ENCODE results near the gene ANKRD39.

Gene ANKRD39

GRCh38 chr2:96887493-96888012 is 29.7 kb upstream of the ANKRD39 start:
- no peak for DNase-seq

- no peak for DNase-seq
These were observed 27.9 kb upstream of the ANKRD39 start for GRCh38 chr2:96885432-96886347.

- no peak for DNase-seq
These were observed 26.7 kb upstream of the ANKRD39 start for GRCh38 chr2:96884299-96885094.

GRCh38 chr2:96883306-96883705 is 25.5 kb upstream of the ANKRD39 start:
- DNase-seq: no peak

- DNase-seq: no peak
These were observed 25.1 kb upstream of the ANKRD39 start for GRCh38 chr2:96882906-96883305.

GRCh38 chr2:96882230-96882629 is 24.4 kb upstream of the ANKRD39 start:
- DNase-seq: no peak

GRCh38 chr2:96881349-96882195 is 23.8 kb upstream of the ANKRD39 start:
- DNase-seq: no peak

GRCh38 chr2:96880891-96881273 is 23.1 kb upstream of the ANKRD39 start:
- no peak for DNase-seq

GRCh38 chr2:96879545-96880040 is 21.8 kb upstream of the ANKRD39 start:
- DNase-seq: no peak

GRCh38 chr2:96878796-96879544 is 21.2 kb upstream of the ANKRD39 start:
- DNase-seq: no peak

- no peak for DNase-seq
These were observed 20.4 kb upstream of the ANKRD39 start for GRCh38 chr2:96878171-96878570.

GRCh38 chr2:96877631-96878092 is 19.8 kb upstream of the ANKRD39 start:
- DNase-seq: no peak

- DNase-seq: no peak
These were observed 19.2 kb upstream of the ANKRD39 start for GRCh38 chr2:96877042-96877451.

- DNase-seq: no peak
These were observed 18.6 kb upstream of the ANKRD39 start for GRCh38 chr2:96876269-96877041.

- DNase-seq: no peak
These were observed 17.9 kb upstream of the ANKRD39 start for GRCh38 chr2:96875498-96876268.

- no peak for DNase-seq
These were observed 16.5 kb upstream of the ANKRD39 start for GRCh38 chr2:96874198-96874831.

- DNase-seq: no peak
These were observed 15.9 kb upstream of the ANKRD39 start for GRCh38 chr2:96873651-96874096.

GRCh38 chr2:96872591-96873349 is 15.0 kb upstream of the ANKRD39 start:
- DNase-seq: no peak
